ENCODE results near the gene SPATA31C2.

- TF ChIP-seq EZH2 (IDR thresholded peaks at IDR 0.05; ENCODE audit: borderline replicate concordance, low read depth, low read length, poor library complexity, severe bottlenecking) (no peak), CTCF (conservative IDR thresholded peaks at IDR 0.05; ENCODE audit: low read depth, low read length) (no peak)
These were observed 46.7 kb upstream of the SPATA31C2 start for GRCh38 chr9:88184976-88185375.

All from A673 (cell line).